Mononuclear cell (primary cell): ENCODE measurements around the gene MACROD1. TPM values are rescaled to one million over a fixed set of nuclear protein-coding genes. Genes with fewer than 3 reads are reported as not detected.

ENCODE experiments used
- H3K27me3 ChIP-seq: 2 replicates; pipeline ENCODE4 v1.6.0; 2011; ENCODE audit warnings: low read length, control low read depth; ENCODE audit not compliant: insufficient read depth
- H3K4me1 ChIP-seq: 2 replicates; pipeline ENCODE4 v1.5.1; 2011; ENCODE audit warnings: mild to moderate bottlenecking, low read length, control low read depth; ENCODE audit not compliant: insufficient read depth
- H3K4me3 ChIP-seq: 2 replicates; pipeline ENCODE4 v1.5.1; 2011; ENCODE audit warnings: mild to moderate bottlenecking, low read length, moderate library complexity
- H3K9me3 ChIP-seq: 2 replicates; pipeline ENCODE4 v1.5.1; 2011; ENCODE audit warnings: low read depth, mild to moderate bottlenecking, control low read depth, low read length
- total RNA-seq: library from RNA; depleted of rRNA; stranded (reverse); fragments of >200 nt; gene quantifications from one replicate; pipeline ENCODE4 v1.2.3, GENCODE V29; 2012

MACROD1 gene
- total RNA-seq, 1 donor, result 4.0 TPM

DNA sequence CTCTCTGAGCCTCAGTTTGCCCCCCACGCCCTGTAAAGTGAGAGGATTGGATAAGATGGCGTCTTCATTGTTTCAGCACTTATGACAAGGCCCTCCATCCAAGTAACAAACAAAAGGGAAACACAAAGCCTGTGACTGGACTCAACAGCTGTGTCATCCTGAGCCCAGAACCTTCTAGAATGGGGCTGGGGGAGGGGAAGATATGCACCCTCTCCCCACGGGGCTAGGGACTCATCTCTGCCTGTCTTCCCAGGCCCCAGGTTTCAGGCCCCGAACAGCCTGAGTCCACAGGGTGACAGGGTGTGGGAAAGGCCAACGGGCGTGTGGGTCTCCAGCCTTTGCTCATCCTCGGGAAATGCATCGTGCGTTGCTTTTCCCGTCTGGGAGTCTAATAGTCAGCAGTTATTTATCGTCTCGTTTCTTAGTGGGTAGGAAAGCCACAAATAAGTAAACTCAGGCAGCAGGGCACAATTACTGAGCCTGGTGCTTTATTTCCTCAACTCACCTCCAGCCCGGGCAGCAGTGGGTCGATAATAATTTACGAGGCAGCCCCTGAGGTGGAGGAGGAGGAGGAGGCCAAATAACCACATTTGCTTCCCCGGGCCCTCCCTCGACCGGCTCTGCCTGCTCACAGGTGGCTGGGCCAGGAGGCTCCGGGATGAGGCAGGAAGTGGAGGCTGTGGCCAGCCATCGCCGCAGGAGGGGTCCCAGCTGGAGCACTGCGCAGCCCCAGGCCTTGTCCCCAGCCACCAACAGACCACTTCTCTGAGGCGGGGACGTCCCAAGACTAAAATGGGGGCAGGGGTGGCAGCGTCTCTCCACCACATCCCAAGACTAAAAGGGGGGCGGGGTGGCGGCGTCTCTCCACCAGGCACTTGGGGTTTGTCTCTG is 75.8 kb downstream of the MACROD1 start:
- peaks cover 24% of the 10 kb centered on the region for H3K4me1 ChIP-seq
- H3K9me3 ChIP-seq, result no peaks in the 10 kb centered on the region
- H3K27me3 ChIP-seq, result no peaks in the 10 kb centered on the region
- no peak overlapping the region for H3K4me3 ChIP-seq

DNA sequence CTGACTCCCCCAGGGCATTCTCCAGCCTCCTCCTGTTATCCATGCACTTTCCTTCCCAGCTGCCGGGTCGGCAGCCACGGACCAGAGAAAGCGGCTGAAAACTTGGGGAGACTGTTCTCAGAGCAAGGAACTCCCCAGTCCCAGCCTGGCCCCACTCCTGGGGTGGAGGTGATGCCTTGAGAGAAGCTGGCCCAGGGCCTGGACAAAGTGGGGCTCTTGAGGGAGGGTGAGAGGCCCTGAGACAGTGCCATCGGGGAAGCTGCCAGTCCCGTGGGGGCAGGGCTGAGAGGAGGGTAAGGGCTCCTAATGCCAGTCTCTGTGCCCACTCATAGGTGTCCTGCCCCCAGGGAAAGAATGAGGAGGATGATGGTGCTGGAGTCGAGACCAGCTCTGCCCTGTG is 76.4 kb downstream of the MACROD1 start:
- Histone ChIP-seq H3K9me3 (no peaks in the 10 kb centered on the region), H3K4me1 (peaks cover 18% of the 10 kb centered on the region), H3K4me3 (no peak overlapping the region)

DNA sequence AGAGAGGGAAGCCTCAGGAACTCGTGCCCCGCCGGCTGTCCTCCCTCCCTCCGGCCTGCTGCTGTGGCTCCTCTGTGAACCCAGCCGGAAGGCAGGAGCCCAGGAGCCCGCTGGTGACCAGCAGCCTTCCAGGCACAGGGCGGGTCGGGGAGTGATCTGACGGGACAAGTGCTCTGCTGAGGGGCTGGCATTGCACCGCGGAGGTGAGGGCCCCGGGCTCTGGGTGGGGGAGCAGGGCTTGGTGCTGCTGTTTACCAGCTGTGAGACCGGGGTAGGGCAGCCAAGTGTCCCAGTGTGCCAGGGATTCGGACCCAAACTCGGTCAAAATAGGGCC is 76.9 kb downstream of the MACROD1 start:
- no peak overlapping the region for H3K4me3 ChIP-seq
- peaks cover 18% of the 10 kb centered on the region for H3K4me1 ChIP-seq
- no peaks in the 10 kb centered on the region for H3K9me3 ChIP-seq
- H3K27me3 ChIP-seq, result no peaks in the 10 kb centered on the region

More for the DNA sequence above, 76.4 kb downstream of the MACROD1 start:
- no peaks in the 10 kb centered on the region for H3K27me3 ChIP-seq

DNA sequence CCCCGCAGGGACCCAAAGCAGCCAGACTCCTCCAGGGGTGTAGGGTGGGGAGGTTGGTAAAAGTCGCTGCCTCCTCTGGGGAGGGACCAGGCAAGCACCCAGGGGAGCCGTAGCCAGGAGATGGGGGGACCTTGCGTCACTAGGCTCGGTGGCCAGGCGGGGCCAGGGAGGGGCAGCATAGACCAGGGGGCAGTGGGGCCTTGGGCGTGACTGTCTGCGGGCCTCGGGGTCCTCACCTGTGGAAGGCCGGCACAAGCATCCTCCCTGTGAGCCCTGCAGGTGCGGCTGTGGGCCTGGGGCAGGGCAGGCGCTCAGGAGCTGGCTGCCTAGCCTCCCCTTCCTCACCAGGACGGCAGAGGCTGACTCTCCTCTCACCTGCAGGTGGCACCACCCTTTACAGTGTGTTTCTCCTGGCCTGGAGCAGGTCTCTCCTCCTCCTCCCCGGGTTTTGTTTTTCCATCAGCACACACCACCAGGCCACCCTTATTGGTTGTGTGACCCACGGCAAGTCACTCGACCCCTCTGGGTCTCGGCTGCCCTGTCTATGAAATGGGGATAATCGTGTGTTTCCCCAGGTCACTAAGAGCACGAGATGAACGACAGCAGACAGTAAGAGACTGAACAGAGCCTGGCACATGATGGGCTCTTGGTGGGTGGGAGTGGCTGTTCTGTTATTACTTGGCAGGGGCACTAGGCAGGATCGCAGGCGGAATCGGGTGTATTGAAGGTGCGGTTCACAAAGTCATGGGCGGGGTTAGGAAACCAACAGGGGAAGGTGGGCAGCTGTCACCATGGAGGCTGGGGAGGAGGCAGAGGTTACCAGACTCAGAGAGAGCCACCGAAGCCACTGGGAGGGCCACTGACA is 77.5 kb downstream of the MACROD1 start:
- Histone ChIP-seq H3K4me1 (peaks cover 18% of the 10 kb centered on the region), H3K27me3 (no peaks in the 10 kb centered on the region), H3K4me3 (no peak overlapping the region), H3K9me3 (no peaks in the 10 kb centered on the region)

DNA sequence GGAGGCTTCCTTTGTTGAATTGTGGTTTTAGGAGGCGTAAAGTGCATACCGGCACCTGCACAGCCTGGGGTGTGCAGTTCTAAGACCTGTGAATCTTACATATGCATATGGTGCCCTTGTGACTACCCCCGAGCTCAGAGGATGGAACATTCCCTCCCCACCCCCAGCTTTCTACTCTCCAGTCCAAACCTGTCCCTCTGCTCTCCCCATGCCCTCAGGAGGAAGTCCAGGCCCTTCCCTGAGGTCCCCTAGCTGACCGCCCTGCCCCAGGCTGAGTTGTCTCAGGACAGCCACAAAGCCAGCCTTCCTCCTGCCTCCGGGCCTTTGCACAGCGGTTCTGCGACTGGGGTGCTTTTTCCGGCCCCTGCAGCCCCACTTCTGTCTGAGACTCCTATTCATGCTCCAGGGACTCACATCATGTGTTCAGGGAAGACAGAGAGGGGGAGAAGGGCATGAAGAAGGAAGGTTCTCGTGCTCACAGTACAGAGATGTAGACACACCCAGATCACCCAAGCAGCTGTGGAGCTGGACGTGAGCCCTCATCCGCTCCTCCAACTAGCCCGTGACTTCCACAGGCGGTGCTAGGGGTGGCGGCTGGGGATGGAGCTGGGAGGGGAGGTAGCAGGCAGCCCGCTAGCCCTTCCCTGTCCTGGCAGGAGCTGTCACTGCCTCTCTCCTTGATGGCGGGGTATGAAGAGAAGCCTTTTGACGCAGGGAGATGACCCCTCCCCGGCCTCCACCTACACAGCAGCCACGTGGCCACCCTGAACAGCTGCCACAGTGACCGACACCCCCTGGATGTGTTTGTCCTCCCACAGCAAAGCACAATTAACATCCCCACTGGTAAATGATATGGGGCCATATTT is 79.4 kb downstream of the MACROD1 start:
- Histone ChIP-seq H3K4me3 (no peak overlapping the region), H3K27me3 (no peaks in the 10 kb centered on the region), H3K9me3 (no peaks in the 10 kb centered on the region), H3K4me1 (peaks cover 5% of the 10 kb centered on the region)

DNA sequence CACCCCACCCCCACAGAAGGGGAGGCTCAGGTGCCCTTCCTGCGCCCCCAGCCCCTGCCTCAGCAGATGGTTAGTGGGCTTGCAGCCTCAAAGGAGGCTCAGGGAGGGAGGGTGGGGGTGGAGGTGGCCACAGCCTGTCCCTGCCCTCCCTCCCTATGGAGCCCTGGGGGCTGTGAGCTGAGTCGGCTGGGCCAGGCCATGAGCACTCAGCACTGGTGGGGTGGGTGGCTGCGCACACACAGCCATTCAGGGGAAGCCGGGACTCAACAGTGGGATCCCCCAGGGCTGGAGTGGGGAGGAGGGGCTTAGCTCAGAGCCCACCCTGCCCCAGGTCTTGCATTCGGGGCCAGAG is 80.0 kb downstream of the MACROD1 start:
- Histone ChIP-seq H3K4me1 (peaks cover 3% of the 10 kb centered on the region), H3K9me3 (no peaks in the 10 kb centered on the region), H3K4me3 (no peak overlapping the region), H3K27me3 (no peaks in the 10 kb centered on the region)

DNA sequence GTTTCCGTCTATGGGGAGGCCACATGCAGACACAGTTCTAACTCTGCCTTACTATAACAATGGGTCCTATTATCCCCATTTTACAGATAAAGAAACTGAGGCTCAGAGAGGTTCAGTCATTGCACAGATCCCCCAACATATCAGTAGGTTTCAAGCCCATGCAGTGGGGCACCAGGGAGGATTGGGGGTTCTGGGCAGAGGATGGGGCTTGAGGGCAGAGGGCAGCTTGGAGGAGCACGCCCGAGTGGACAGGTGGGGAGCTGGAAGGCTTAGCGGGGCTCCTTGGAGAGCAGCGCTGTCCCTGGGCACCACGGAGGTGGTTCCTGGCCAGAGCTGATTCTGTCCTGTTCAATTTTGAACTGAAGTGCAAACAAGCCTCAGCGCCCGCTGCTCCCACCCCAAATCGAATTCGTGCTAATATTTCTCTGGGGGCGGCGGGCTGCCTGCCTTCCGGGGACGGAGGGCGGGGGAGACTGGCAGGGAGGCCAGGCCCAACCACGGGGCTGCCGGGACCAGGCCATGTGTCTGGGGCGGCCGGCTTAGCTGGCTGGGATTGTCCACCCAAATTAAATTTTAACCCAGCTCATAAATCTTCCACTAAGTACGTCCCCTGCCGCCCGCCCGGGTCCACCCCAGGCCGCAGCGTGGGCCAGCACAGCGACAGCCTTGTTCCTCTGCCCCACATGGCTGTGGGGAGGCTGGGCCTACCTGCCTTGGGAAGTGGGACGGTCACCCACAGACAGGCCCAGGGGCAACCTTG is 80.8 kb downstream of the MACROD1 start:
- H3K9me3 ChIP-seq, result no peaks in the 10 kb centered on the region
- H3K27me3 ChIP-seq, result no peaks in the 10 kb centered on the region
- H3K4me3 ChIP-seq, result no peak overlapping the region
- no peaks in the 10 kb centered on the region for H3K4me1 ChIP-seq

DNA sequence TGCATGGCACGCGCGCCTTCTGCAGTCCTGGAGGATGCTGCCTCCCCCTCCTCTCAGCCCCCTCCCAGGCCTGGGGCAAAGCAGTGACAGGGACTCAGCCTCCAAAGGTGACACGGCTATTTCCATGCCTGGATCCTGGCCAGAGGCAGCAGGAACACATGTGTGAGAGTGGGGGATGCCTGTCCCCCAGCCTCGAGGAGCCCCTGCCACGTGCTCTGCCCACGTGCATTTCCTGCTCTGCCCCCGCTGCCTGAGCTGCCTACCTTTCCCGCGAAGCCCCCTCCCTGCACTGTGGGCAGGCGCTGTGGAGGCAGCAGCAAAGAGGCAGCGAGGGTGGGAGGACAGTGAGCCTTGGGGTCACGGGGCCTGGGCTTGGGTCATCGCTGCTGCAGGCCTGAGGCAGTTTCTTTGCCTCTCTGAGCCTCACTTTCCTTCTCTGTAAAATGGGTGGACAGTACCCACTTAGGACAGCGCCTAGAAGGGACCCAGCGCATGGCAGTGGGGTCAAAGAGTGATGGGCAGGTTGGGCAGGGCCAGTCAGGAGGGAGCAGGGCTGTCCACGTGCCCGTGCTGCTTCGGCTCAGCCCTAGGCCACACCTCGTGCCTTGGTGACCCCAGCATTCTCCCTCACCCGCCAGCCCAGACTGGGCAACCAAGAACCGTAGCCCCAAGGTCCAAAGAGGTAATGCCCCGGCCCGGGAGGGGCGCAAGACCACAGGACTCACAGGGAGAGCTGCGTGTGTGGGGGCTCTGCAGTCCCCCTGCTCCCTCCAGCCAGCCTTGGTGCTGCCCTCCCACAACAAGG is 81.6 kb downstream of the MACROD1 start:
- no peaks in the 10 kb centered on the region for H3K4me1 ChIP-seq
- no peak overlapping the region for H3K4me3 ChIP-seq
- no peaks in the 10 kb centered on the region for H3K27me3 ChIP-seq
- no peaks in the 10 kb centered on the region for H3K9me3 ChIP-seq

DNA sequence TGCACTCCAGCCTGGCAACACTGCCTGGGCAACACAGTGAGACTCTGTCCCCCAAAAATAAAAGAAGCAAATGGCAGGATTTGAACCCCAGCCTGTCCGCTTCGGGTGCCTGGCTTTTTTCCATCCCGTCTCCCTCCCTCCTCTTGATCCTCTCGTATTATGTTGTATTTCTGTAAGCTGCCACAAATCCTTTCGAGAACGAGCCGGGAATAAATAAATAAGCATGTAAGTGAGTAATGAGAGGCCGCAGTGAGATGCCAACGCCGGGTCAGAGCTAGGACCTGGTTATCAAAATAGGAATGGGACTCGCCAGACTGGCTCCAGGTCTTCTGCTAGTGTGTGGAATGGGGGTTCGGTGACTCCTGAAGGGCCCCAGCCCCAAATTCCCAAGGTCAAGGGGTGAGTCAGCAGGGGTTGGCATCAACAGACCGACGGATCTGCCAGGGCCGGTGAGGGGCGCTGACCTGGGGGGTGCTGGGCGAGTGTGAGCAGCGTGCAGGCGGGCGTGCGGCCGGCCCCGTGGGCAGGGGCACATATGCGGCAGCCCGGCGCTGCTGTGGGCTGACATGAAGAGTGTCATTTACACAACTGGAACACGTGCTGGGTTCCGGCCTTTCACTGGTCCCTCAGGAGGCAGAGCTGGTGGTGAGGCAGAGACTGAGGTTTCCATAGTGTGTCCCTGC is 82.4 kb downstream of the MACROD1 start:
- Histone ChIP-seq H3K4me3 (no peak overlapping the region), H3K27me3 (no peaks in the 10 kb centered on the region), H3K4me1 (no peaks in the 10 kb centered on the region), H3K9me3 (no peaks in the 10 kb centered on the region)

DNA sequence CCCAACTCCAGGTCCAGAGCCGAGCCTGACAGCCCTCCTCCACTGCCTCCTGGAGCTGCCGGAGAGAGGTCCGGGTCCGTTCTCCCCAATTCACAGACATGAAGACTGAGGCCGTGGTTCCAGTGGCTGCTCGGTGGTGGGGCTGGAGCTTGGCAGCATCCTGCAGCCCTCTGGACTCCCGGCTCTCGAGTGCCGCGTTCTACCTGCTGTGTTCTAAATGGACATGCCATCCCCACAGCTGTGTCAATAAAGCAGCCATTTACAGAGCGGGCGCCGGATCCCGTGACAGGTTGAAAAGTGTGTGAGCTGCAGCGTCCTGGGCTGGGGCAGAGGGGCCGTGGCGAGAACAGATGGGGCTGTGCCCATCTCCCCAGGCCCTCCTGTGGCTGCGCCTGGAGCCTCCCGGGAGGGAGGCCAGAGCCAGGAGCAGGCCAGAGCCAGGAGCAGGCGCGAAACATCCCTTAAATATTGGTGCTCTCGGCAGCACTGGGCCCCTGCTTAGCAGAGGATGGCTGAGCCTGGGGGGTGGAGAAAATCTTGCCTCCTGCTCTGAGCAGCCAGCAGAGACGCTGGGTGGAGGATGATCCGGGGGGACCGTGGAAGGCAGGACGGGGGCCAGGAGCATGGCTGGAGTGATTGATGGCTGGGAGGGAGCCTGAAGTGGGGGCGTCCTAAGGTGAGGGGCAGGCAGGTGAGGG is 84.0 kb downstream of the MACROD1 start:
- Histone ChIP-seq H3K9me3 (no peaks in the 10 kb centered on the region), H3K4me1 (no peaks in the 10 kb centered on the region), H3K4me3 (no peak overlapping the region), H3K27me3 (no peaks in the 10 kb centered on the region)

DNA sequence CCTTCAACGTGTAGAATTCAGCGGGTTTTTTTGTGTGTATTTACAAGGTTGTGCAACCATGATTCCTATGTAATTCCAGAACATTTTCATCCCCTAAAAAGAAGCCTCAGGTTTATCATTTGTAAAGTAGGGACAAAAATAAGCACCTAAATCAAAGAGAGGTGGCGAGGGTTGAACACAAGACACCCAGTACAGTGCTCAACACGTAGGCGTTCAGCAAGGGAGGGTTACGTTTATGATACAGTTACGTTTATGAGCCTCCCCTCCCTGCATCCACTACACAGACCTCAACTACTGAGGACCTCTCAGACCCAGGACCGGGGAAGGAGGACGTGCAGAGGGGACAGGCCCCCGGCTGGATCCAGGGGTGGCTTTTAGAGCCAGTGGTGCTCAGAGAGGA is 85.5 kb downstream of the MACROD1 start:
- H3K4me1 ChIP-seq, result no peaks in the 10 kb centered on the region
- no peak overlapping the region for H3K4me3 ChIP-seq
- H3K9me3 ChIP-seq, result no peaks in the 10 kb centered on the region
- no peaks in the 10 kb centered on the region for H3K27me3 ChIP-seq

DNA sequence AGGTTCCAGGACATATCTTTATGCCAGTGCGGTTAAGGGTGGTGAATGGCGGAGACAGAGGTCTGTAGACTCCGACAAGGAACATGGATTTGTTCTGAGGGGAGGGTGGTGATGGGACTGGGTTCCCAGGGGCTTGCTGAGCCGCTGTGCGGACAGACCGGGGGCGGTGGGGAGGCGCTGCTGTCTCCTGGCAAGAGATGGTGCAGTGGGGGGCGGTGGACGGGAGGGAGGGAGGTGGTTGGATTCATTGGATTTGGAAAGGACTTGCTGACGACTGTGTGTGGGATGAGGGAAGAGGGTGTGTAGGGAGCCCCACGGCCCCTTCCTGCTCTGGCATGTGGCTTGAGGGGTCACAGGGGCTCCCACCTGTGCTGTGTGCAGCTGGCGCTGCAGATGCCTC is 87.0 kb downstream of the MACROD1 start:
- H3K4me3 ChIP-seq, result no peak overlapping the region
- no peaks in the 10 kb centered on the region for H3K27me3 ChIP-seq
- H3K9me3 ChIP-seq, result no peaks in the 10 kb centered on the region
- peaks cover 6% of the 10 kb centered on the region for H3K4me1 ChIP-seq

DNA sequence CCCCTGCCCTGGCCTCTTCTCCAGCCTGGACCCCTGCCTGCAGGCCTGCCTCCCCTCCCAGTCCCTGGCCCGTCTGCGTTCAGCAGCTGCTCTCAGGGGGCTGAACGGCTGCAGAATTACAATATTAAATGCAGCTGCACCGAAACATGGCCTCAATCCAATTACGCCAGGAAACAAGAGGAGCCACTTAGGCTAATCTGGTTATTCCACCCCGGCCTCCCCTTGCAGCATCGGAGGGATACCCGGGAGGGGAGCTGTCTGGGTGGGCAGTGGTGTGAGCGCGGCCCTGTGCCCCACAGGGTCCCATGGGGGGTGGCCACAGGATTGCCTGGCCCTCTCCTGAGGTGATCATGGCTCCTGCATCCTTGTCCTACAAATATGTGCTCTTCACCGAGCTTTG is 87.6 kb downstream of the MACROD1 start:
- Histone ChIP-seq H3K9me3 (no peaks in the 10 kb centered on the region), H3K4me3 (no peak overlapping the region), H3K27me3 (no peaks in the 10 kb centered on the region), H3K4me1 (peaks cover 7% of the 10 kb centered on the region)
